ENCODE results near the gene ATP11B.

GRCh38 chr3:182886497-182886896 lies 93.2 kb downstream of the ATP11B start:
- no peak for TF ChIP-seq EZH2 (IDR thresholded peaks at IDR 0.05)
- no peak for TF ChIP-seq POLR2AphosphoS5 (IDR thresholded peaks at IDR 0.05; ENCODE audit: borderline replicate concordance, low read depth, low read length)
